LHCN-M2 (cell line): ENCODE results near the gene COA1. TPM values are rescaled to one million over a fixed set of nuclear protein-coding genes. Genes with fewer than 3 reads are reported as not detected.
"Not testable (repeated sequence)": the region's sequence is repeated elsewhere in the genome, so short reads cannot be mapped to it uniquely, and the experiment has no call there.

Experiments
- DNase-seq: peaks from one replicate; pipeline ENCODE4 v3.0.0-alpha.2; 2012; ENCODE audit warnings: low read depth
- total RNA-seq: library from RNA; depleted of rRNA; stranded (reverse); fragments of >200 nt; gene quantifications from 2 replicates; pipeline ENCODE4 v1.2.3, GENCODE V29; 2014

The COA1 gene
- total RNA-seq, 1 experiment from 2014 or later, result 68.2 TPM

DNA sequence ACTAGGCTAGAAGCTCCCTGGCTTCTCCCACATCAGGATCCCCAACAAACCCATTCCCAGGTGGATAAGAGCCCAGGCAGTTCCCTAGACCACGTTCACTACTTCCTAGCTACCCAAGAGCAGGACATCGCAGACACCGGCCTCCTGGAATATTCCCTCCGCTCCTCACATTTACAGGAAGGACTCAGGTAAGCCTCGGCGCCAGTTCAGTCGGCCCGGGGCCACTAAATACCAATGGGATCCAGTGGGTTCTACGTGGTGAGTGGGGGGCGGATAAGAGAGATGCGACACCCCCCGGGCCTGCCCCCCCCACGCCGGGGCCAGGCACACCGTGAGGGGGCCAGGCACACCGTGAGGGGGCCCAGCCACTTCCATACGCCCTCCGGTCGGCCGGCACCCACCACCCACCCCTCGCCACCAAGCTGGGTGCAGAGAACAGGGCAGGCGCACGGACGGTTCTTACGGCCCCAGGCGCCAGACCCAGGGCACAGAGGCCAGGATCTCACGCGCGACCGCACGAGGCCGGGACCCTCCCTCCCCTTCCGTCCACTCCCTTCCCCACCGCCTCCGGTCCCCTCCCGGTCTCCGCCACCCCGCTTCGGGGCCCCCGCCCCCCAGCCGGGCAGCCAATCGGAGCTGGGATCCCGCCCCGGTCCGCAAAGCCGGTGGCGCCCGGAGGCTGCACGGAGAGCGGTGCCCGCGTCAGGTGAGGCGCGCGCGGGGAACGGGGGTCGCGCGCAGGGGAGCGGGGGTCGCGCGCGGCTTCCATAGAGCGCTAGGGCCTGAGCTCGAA, 28.9 kb upstream of the COA1 start, which contains the start of gene BLVRA:
TSS of gene BLVRA (plus strand) at position 652 of the 793 bp plus-strand sequence. CDS start 12,479 bp downstream, outside the sequence.
- no peak for DNase-seq

DNA sequence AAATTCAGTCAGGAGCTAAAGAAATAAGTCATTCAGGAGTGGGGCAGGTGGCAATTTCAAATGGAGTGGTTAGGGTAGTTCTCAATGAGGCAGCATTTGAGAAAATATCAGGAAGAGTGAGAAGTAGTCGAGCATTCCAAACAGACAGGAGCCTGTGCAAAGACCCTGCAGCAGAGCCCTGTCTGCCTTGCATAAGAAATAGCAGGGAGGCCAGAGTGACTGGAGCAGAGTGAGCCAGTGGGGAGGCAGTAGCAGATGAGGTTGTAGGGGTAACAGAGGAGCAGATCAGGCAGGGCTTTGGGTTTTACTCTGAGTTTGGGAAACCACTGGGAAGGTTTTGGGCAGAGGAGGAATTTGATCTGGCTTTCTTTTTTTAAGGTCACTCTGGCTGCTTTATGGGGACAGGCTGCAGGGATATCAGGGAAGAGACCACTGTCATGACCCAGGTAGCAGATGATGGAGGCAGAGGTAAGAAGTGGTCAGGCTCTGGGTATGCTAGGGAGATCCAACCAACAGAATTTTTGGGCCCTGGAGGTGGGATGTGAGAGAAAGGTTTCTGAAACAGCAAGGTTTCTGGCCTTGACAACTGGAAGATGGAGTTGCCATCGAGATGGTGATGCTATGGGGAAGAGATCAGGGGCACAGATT, 27.9 kb upstream of the COA1 start:
- no peak for DNase-seq

DNA sequence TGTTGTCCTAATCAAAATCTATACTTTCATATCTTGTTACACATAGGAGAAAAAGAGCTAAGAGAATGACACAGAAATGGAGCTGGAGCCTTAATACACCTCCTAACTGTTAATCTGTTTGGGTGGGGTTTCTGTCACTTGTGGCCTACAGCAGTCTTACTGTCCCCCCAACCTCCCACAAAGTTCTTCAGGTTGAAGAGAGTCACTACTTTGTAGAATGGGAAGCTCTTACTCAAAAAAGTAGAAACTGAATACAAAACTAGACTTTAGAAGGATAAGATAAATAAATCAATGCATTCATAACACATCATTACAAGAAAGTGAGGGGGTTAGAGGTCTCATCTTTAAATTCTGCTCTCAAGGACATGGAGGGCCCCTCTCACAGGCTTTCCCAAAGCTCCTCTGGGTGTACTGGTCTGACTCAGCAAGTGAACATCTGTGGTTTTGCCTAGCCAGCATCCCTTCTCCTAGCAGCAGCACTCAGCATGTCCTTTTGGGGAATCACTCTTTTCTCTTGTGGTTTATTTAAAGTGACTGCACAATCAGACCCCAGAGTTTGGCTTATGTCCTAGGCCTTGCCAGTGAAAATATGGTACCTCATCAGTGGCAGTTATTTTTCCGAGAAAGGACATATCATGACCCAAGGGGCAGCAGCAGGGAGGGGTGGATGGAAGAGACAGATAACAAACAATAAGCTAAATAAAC, 27.2 kb upstream of the COA1 start:
- DNase-seq, result peak; percentile 92

DNA sequence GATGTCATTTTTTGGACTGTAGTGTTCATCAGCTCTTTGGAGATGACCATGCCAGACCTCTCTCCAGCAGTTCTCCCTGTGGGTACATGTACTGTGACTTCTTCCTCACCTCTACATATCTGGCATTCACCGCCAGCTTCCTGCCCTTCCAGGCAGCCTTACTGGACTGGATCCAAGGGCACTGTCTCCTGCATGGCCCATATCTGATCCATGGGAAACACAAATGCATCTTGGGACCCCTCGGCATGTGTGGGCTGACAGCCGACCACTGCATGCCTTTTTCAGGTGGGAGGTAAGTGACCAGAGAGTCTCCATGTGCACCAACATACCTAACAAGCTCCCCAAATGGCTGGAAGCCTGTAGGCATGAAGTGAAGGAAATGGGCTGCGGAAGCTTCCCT, 25.3 kb upstream of the COA1 start:
- DNase-seq, result no peak

DNA sequence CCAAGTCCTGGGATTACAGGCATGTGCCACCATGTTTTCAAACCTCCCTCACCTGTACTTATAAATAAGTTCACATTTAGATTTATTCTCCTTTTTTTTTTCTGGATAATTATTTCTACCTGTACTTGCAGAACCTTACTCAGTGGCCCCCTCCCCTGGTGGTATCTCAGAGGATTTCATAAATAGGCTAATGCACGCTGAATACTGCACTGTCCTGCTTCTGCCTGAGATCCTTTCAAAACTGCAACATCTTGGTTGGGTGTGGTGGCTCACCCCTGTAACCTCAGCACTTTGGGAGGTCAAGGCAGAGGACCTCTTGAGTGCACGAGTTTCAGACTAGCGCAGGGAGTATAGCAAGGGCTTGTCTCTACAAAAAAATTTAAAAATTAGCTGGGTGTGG, 24.5 kb upstream of the COA1 start:
- DNase-seq, result no peak

DNA sequence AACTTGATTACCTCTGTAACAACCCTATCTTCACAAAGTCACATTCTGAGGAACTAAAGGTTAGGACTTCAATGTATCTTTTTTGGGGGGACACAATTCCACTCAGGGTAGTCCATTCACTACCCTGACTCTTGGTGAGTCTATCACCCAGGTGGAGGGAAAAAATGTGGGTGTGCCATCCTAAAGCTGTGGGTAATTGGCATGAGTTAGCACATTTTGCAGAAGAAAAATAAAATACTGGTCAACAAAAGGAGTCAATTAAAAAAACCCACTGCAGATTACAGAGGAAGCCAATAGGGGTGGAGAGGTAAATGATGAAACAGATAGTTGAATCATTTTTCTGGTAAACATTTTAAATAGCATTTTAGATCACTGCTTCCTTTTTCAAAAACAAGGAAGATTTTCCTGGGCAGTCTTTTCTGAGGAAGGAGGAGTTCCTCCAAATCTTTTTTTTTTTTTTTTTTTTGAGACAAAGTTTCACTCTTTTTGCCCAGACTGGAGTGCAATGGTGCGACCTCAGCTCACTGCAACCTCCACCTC, 24.0 kb upstream of the COA1 start:
- no peak for DNase-seq

DNA sequence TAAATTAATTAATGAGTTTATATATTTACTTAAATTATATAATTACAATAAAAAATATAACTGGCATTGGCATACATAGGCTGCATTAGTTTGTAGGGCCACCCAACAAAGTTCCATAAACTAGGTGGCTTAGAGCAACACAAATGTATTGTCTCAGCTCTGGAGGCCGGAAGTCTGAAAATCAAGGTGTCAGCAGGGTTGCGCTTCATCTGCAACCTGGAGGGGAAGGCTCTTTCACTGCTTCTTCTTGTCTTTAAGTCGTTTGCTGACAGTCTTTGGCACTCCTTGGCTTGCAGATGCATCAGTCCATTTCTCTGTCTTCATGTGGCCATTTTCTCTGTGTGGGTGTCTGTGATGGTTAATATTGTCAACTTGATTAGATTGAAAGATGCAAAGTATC, 23.1 kb upstream of the COA1 start:
- no peak for DNase-seq

DNA sequence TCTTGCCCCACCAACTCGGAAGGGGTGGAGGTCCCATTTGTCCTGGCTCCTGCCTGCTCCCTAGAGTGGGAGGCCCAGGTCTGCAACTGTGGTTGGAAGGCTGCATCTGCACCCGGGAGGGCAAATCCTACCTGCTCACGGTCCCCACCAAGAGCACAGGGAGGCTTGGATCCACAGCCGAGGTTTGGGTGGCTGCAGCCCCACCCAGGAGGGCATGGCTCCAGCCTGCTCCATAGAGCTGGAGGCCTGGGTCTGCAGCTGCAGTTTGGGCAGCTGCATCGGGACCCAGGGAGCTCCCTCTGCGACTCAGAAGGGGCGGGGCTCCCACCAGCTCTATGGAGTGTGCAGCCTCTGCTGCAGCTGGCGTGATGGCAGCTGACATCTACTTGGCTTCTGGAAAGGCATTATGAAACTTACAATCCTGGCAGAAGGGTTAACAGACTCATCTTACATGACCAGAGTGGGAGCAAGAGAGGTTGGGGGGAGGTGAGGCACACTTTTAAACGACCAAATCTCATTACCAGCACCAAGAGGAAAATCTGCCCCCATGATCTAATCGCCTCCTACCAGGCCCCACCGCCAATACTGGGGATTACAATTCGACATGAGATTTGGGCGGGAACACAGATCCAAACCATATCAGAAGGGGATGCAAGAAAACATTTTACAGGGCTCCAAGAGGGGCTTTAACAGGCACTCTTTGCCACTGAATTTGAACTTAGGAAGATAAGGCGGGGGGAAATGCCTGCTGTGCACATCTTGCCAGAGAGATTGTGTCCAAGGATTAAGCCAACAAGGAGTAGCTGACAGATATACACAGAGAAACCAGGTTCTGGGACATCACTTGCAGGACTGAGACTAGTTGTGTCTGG, 20.9 kb upstream of the COA1 start:
- peak; percentile 88 for DNase-seq

DNA sequence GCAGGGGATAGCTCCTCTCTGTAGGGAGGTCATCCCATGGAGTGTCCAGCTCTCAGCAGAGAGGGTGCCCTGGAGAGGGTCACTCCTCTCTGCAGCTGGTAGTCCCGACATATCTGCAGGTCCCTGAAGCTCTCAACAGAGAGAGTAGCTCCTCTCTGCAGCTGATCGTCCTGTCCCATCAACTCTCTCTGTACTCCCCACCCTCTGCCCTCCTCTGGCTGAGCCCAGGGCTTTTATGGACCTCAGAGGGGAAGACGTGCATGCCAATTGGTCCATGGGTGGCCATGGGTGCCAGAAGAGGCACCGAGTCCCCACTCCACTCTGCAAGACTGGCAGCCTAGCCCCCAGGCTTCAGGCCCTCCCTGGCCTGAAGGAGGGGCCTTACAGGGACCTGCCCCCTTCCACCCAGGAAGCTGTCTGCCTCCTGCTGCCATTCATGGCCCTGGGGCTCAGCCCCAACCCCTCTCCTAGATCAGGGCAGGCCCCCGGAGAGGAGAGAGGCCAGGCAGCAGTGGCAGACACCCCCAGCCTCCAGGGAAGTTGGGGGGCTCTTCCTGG, 20.1 kb upstream of the COA1 start:
- no peak for DNase-seq

DNA sequence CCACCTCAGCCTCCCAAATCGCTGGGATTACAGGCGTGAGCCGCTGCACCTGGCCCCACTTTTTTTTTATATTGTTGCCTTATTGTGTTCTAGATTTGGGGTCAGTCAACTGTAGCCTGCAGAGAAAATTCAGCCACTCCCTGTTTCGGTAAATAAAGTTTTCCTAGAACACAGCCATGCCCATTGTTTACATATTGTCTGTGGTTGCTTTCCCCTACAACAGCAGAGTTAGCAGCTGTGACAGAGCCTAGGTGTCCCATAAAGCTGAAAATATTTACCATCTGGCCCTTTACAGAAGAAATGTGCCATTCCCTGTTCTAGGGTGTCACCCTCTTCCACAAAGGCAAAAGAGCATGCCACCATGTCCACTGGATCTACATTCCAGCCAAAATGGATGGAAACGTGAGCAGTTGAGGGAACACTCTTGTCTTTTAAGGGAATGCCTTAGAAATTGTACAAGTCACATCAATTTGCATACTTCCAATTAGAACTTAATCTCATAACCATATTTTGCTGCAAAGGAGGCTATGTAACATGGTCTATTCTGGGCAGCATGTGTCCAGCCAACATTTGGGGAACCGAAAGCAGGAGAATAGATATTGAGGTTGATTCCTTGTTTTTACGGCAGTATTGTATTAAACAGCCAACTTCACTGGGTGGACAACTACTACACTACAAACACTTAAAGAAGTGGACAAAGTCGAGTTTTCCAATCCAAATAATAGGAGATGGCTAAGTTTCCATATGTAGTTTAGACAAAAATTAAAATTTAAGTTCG, 18.2 kb upstream of the COA1 start:
- no peak for DNase-seq

DNA sequence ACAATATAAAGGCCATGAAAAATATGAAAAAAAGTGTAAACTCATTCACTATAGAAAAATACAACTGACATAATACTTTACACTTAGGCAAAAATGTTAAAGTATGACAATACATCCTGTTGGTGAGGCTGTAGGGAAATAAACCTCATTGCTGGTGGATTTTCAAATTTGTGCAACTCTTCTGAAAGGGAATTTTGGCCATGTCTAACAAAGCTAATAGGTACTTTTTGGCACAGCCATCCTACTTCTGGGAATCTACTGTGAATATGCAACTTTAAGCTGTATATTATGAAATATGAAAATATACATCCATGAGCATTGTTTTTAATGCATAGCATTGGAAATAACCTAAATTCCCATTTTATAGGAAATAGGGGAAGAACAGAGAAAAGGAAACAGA, 13.4 kb upstream of the COA1 start:
- DNase-seq, result no peak

DNA sequence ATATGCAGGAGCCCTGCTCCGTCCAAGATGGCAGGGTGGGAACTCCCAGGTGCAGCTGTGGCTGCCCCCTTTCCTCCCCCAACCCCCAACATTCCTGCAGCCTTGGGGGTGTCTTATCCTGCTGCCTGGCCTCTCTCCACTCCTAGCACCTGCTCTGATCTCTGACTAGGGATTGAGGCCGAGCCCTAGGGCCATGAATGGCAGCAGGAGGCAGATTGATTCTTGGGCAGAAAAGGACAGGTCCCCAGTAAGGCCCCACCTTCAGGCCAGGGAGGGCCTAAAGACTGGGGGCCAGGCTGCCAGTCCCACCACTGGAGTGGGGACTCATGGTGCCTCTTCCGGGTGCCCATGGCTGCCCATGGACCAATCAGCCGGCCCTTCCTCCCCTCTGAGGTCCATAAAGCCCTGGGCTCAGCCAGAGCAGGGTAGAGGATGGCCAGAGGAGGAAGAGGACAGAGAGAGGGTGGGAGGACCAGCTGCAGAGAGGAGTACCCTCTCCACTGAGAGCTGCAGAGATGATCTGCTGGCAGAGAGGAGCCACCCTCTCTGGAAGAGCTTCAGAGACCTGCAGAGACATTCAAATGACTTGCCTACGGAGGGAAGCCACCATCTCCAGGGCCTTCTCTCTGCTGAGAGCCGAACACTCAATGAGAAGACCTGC, 8.3 kb upstream of the COA1 start:
- DNase-seq, result no peak

DNA sequence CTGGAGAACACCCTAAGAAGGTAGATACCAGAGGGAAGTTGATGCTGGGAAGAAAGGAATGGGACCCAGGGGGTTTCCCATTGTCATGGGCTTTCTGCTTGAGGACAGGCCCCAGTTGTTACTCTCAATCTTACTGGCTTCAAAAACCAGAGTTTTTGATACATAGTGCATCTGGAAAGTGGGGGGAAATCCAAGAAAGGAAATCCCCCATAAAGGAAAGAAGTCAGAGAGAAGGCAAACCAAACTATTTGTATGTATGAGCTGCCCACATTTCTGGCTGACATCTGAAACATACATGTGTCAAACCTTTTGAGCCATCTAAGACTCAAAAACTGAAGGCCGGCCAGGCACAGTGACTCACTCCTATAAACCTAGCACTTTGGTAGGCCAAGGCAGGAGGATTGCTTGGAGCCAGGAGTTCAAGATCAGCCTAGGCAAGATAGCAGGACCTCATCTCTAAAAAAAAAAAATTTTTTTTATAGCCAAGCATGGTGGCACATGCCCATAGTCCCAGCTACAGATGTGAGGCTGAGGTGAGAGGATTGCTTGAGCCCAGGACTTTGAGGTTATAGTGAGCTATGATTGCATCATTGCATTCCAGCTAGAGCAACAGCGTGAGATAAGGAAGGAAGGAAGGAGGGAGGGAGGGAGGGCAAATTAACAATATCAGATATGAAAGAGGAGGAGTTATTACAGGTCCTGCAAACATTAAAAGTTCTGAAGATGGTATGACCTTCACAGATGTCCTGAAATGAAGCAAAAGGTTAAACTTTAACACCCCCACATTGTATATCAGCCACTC, 6.7 kb upstream of the COA1 start:
- no peak for DNase-seq

DNA sequence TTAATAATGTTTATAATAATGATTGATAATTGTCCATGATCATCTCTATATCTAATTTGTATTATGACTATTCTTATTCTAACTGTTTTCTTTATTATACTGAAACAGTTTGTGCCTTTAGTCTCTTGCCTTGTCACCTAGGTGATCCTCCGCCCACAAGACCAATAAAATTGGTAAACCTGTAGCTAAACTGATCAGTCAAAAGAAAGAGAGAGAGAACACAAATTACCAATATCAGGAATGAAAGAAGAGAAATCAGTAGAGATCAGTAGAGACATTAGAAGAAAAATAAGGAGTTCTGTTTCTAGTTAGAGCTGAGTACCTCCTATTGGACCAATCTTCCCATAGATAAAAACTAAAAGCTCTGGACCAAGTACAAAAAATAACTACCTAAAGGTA, 6.1 kb upstream of the COA1 start:
- DNase-seq, result no peak

DNA sequence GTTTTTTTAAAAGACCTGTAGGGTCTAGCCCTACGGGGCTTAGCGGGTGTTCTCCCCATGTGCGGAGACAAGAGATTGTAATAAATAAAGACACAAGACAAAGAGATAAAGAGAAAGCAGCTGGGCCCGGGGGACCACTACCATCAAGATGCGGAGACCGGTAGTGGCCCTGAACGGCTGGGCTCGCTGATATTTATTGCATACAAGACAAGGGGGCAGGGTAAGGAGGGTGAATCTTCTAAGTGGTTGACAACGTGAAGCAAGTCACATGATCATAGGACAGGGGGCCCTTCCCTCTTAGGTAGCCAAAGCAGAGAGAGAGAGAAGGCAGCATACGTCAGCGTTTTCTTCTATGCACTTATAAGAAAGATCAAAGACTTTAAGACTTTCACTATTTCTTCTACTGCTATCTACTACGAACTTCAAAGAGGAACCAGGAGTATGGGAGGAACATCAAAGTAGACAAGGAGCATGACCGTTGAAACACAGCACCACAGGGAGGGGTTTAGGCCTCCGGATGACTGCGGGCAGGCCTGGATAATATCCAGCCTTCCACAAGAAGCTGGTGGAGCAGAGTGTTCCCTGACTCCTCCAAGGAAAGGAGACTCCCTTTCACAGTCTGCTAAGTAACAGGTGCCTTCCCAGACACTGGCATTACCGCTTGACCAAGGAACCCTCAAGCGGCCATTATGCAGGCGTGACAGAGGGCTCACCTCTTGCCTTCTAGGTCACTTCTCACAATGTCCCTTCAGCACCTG, 5.4 kb upstream of the COA1 start:
- not testable (repeated sequence) for DNase-seq

DNA sequence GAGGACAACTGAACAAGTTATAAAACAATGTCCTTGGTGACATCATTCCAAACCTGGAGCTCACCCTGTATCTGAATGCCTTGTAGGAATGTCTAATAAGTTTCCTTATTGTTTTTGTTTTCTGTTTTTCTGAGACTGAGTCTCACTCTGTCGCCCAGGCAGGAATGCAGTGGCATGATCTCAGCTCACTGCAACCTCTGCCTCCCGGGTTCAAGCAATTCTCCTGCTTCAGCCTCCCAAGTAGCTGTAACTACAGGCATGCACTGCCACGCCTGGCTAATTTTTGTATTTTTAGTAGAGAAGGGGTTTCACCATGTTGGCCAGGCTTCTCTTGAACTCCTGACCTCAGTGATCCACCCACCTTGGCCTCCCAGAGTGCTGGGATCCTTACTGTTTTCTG, 2.2 kb upstream of the COA1 start:
- DNase-seq, result not testable (repeated sequence)

DNA sequence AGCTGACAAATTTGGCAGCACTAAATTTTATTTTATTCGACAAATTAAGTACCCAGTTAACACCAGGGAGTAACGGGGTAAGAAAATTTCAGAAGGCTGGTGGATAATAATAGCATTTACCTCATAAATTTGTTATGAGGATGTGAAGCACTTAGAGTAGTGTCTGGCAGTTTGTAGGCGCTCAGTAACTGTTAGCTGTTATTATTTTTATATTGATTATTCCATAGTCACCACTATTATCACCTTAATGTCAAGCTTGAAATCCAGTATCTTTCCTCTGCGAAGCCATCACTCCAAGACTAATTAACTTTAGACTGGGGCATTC, 563 bp upstream of the COA1 start:
- no peak for DNase-seq

DNA sequence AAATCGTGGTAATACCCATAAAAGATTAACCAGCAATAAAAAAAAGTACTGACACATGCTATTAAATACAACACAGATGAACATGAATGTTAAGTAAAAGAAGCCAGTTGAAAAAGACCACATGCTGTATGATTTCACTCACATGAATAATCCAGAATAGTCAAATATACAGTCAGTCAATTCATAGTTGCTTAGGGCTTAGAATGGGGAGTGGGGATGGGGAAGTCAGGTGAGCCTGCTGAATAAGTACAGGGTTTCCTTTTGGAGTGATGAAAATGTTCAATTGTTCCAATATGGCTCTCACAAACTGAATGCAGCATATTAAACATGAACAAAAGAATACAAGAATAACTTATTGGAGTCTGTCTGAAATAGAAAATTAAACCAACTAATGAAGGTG, 1.8 kb downstream of the COA1 start:
- DNase-seq, result no peak
